Right atrium auricular region (tissue), 2 donors: Measurements from ENCODE around the gene CYP4Z1. TPM values are rescaled to one million over a fixed set of nuclear protein-coding genes. Genes with fewer than 3 reads are reported as not detected.
A peak's percentile ranks its signal among the peaks of the same experiment; 100 is the strongest.
"Not testable (repeated sequence)": the region's sequence is repeated elsewhere in the genome, so short reads cannot be mapped to it uniquely, and the experiment has no call there.

Experiments
- DNase-seq: peaks from one replicate; pipeline ENCODE4 v3.0.0-alpha.2; 2019; ENCODE audit warnings: low spot score
- H3K27ac ChIP-seq, 2 donors: fragments of 200-600 bp; sonication (generic); 1 replicate in 1 of 2; 2 replicates in 1 of 2; pipeline ENCODE4 v1.5.1; 2016 to 2019
- H3K27me3 ChIP-seq, 2 donors: fragments of 200-600 bp; sonication (generic); one replicate each; pipeline versions ENCODE4 v1.5.1 to v1.6.0; 2017 to 2019
- H3K36me3 ChIP-seq: fragments of 200-600 bp; sonication (generic); one replicate; pipeline ENCODE4 v1.5.1; 2016
- H3K4me1 ChIP-seq, 2 donors: fragments of 200-600 bp; sonication (generic); one replicate each; pipeline versions ENCODE4 v1.5.1 to v1.6.0; 2017 to 2019
- H3K4me3 ChIP-seq, 2 donors: fragments of 200-600 bp; sonication (generic); 1 replicate in 1 of 2; 2 replicates in 1 of 2; pipeline ENCODE4 v1.5.1; 2017 to 2019; ENCODE audit warnings: mild to moderate bottlenecking in 1 of 2, moderate library complexity in 1 of 2
- H3K9me3 ChIP-seq, 2 donors: fragments of 200-600 bp; sonication (generic); one replicate each; pipeline ENCODE4 v1.5.1; 2019
- CTCF ChIP-seq, 2 donors: fragments of 200-600 bp; sonication (generic); IDR thresholded peaks; one replicate each; pipeline ENCODE4 v1.5.1; 2019; ENCODE audit warnings: antibody characterized with exemption in 2 of 2
- total RNA-seq, 2 donors: library from RNA; depleted of rRNA; stranded (reverse); fragments of >200 nt; gene quantifications; one replicate each; pipeline ENCODE4 v1.1.0, GENCODE V29; 2016

Gene CYP4Z1
- total RNA-seq, 2 donors from 2014 or later, result 0.35 TPM; not detected in 1

- H3K27me3 ChIP-seq, result no peaks in the 10 kb centered on the region
- no peaks in the 10 kb centered on the region for H3K36me3 ChIP-seq
- DNase-seq, result no peak
- H3K9me3 ChIP-seq, result no peaks in the 10 kb centered on the region
- peaks cover 0 to 38% of the 10 kb centered on the region in 2 donors for H3K4me1 ChIP-seq
- TF ChIP-seq CTCF (IDR thresholded peaks at IDR 0.05), result no peak
- H3K27ac ChIP-seq, result peak overlapping the region; percentile 57 to 60
- H3K4me3 ChIP-seq, result no peak overlapping the region
Observed at GRCh38 chr1:47031059-47031458, 36.0 kb upstream of the CYP4Z1 start.

- TF ChIP-seq CTCF (IDR thresholded peaks at IDR 0.05), result no peak
- Histone ChIP-seq H3K27ac (peak overlapping the region; percentile 57 to 60), H3K9me3 (no peaks in the 10 kb centered on the region), H3K27me3 (no peaks in the 10 kb centered on the region), H3K36me3 (no peaks in the 10 kb centered on the region), H3K4me3 (no peak overlapping the region), H3K4me1 (peaks cover 0 to 38% of the 10 kb centered on the region in 2 donors)
- no peak for DNase-seq
Observed at GRCh38 chr1:47031585-47031984, 35.4 kb upstream of the CYP4Z1 start.

- DNase-seq, result no peak
- H3K4me3 ChIP-seq, result no peak overlapping the region
- no peak for TF ChIP-seq CTCF (IDR thresholded peaks at IDR 0.05)
- H3K9me3 ChIP-seq, result no peaks in the 10 kb centered on the region
- no peaks in the 10 kb centered on the region for H3K27me3 ChIP-seq
- no peaks in the 10 kb centered on the region for H3K36me3 ChIP-seq
- no peak overlapping the region for H3K27ac ChIP-seq
- peaks cover 0 to 8% of the 10 kb centered on the region in 2 donors for H3K4me1 ChIP-seq
Observed at GRCh38 chr1:47036764-47037163, 30.3 kb upstream of the CYP4Z1 start.

- no peaks in the 10 kb centered on the region for H3K4me1 ChIP-seq
- H3K36me3 ChIP-seq, result no peaks in the 10 kb centered on the region
- no peak overlapping the region for H3K27ac ChIP-seq
- H3K27me3 ChIP-seq, result no peaks in the 10 kb centered on the region
- DNase-seq, result no peak
- no peak overlapping the region for H3K4me3 ChIP-seq
- TF ChIP-seq CTCF (IDR thresholded peaks at IDR 0.05), result no peak
- H3K9me3 ChIP-seq, result peaks cover 0 to 25% of the 10 kb centered on the region in 2 donors
Observed at GRCh38 chr1:47059376-47059775, 7.7 kb upstream of the CYP4Z1 start.

- H3K4me1 ChIP-seq, DNase-seq: not testable (repeated sequence)
Observed at GRCh38 chr1:47069080-47069479, 2.0 kb downstream of the CYP4Z1 start.

GRCh38 chr1:47069509-47069908 is 2.5 kb downstream of the CYP4Z1 start:
- not testable (repeated sequence) for H3K36me3 ChIP-seq, H3K9me3 ChIP-seq, H3K27me3 ChIP-seq, H3K27ac ChIP-seq, H3K4me3 ChIP-seq, DNase-seq, H3K4me1 ChIP-seq

More at GRCh38 chr1:47069080-47069479, 2.0 kb downstream of the CYP4Z1 start:
- H3K9me3 ChIP-seq, H3K27ac ChIP-seq, H3K36me3 ChIP-seq, H3K27me3 ChIP-seq, H3K4me3 ChIP-seq: not testable (repeated sequence)

- not testable (repeated sequence) for H3K27ac ChIP-seq, H3K36me3 ChIP-seq, H3K9me3 ChIP-seq, H3K4me1 ChIP-seq, DNase-seq, H3K4me3 ChIP-seq, H3K27me3 ChIP-seq
- TF ChIP-seq CTCF (IDR thresholded peaks at IDR 0.05), result peak; percentile 52 to 61
Observed at GRCh38 chr1:47089356-47089755, 22.3 kb downstream of the CYP4Z1 start.

- not testable (repeated sequence) for H3K4me1 ChIP-seq, H3K4me3 ChIP-seq, DNase-seq, H3K27me3 ChIP-seq, H3K27ac ChIP-seq, H3K9me3 ChIP-seq, H3K36me3 ChIP-seq
Observed at GRCh38 chr1:47091476-47091875, 24.4 kb downstream of the CYP4Z1 start.
